HG02759 (cell line): ENCODE measurements around the gene MT1X.
"Not testable (repeated sequence)": the region's sequence is repeated elsewhere in the genome, so short reads cannot be mapped to it uniquely, and the experiment has no call there.

Experiments used
- ATAC-seq: cut with Tn5 transposase; IDR thresholded peaks from one replicate; pipeline ENCODE4 v1.9.1; 2021; ENCODE audit warnings: mild to moderate bottlenecking, moderate library complexity; ENCODE audit not compliant: unreplicated experiment

Gene MT1X

GRCh38 chr16:56708525-56709442 is 26.5 kb downstream of the MT1X start:
- no peak for ATAC-seq

- no peak for ATAC-seq
Measured at GRCh38 chr16:56709443-56710040, 27.3 kb downstream of the MT1X start.

- no peak for ATAC-seq
Measured at GRCh38 chr16:56710181-56710737, 28.0 kb downstream of the MT1X start.

GRCh38 chr16:56711862-56712261 is 29.6 kb downstream of the MT1X start:
- ATAC-seq = no peak

- no peak for ATAC-seq
Measured at GRCh38 chr16:56713794-56714193, 31.5 kb downstream of the MT1X start.

GRCh38 chr16:56715126-56715525 is 32.9 kb downstream of the MT1X start:
- no peak for ATAC-seq

GRCh38 chr16:56716761-56717160 is 34.5 kb downstream of the MT1X start:
- ATAC-seq = no peak

- ATAC-seq = not testable (repeated sequence)
Measured at GRCh38 chr16:56717532-56717931, 35.3 kb downstream of the MT1X start.

- ATAC-seq = no peak
Measured at GRCh38 chr16:56722200-56722842, 40.1 kb downstream of the MT1X start.

- no peak for ATAC-seq
Measured at GRCh38 chr16:56724191-56724590, 41.9 kb downstream of the MT1X start.

GRCh38 chr16:56726283-56726682 is 44.0 kb downstream of the MT1X start:
- no peak for ATAC-seq

- ATAC-seq = no peak
Measured at GRCh38 chr16:56726926-56727325, 44.7 kb downstream of the MT1X start.

GRCh38 chr16:56728027-56728426 is 45.8 kb downstream of the MT1X start:
- no peak for ATAC-seq

GRCh38 chr16:56728980-56729734 is 46.9 kb downstream of the MT1X start:
- no peak for ATAC-seq

GRCh38 chr16:56729735-56730662 is 47.7 kb downstream of the MT1X start, which contains the start of gene NUP93:
Gene NUP93 (plus strand): TSS chr16:56730129. CDS start chr16:56748248, 18,119 bp downstream.
- peak; percentile 81 for ATAC-seq

GRCh38 chr16:56732366-56732765 is 50.1 kb downstream of the MT1X start:
- peak; percentile 66 for ATAC-seq

GRCh38 chr16:56732832-56733231 is 50.6 kb downstream of the MT1X start:
- ATAC-seq = peak; percentile 46
